Measurements from ENCODE around the gene TRIM71. TPM values are rescaled to one million over a fixed set of nuclear protein-coding genes. Genes with fewer than 3 reads are reported as not detected.

The TRIM71 gene
- total and polyA plus RNA-seq, 2 experiments from 2014 or later = 1.9 to 14.5 TPM

GRCh38 chr3:32835049-32835371 is 17.2 kb downstream of the TRIM71 start:
- DNase-seq (ENCODE audit: low spot score) = no peak
- no peaks in the 10 kb centered on the region for H3K36me3 ChIP-seq (replicated peaks; ENCODE audit: insufficient read depth, low read depth)
- no peaks in the 10 kb centered on the region for H3K27me3 ChIP-seq
- H3K4me2 ChIP-seq = no peak overlapping the region
- H3K4me1 ChIP-seq (ENCODE audit: insufficient read depth) = peaks cover 26% of the 10 kb centered on the region
- H3K27ac ChIP-seq = no peak overlapping the region
- no peak overlapping the region for H2AFZ ChIP-seq
- H4K20me1 ChIP-seq (ENCODE audit: insufficient read depth, poor library complexity, severe bottlenecking) = no peaks in the 10 kb centered on the region
- TF ChIP-seq EZH2 (IDR thresholded peaks at IDR 0.05; ENCODE audit: borderline replicate concordance) (no peak), EZH2phosphoT487 (IDR thresholded peaks at IDR 0.05; ENCODE audit: low read depth, severe bottlenecking, unreplicated experiment) (no peak)
- TF ChIP-seq, protein P1, sequence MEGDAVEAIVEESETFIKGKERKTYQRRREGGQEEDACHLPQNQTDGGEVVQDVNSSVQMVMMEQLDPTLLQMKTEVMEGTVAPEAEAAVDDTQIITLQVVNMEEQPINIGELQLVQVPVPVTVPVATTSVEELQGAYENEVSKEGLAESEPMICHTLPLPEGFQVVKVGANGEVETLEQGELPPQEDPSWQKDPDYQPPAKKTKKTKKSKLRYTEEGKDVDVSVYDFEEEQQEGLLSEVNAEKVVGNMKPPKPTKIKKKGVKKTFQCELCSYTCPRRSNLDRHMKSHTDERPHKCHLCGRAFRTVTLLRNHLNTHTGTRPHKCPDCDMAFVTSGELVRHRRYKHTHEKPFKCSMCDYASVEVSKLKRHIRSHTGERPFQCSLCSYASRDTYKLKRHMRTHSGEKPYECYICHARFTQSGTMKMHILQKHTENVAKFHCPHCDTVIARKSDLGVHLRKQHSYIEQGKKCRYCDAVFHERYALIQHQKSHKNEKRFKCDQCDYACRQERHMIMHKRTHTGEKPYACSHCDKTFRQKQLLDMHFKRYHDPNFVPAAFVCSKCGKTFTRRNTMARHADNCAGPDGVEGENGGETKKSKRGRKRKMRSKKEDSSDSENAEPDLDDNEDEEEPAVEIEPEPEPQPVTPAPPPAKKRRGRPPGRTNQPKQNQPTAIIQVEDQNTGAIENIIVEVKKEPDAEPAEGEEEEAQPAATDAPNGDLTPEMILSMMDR (IDR thresholded peaks at IDR 0.05; ENCODE audit: poor library complexity) = no peak
- no peaks in the 10 kb centered on the region for H3K9me2 ChIP-seq (replicated peaks; ENCODE audit: insufficient read depth)
- H3K4me3 ChIP-seq = no peak overlapping the region
- H3K9me3 ChIP-seq (ENCODE audit: low read depth) = no peaks in the 10 kb centered on the region
- peaks cover 93% of the 10 kb centered on the region for H3K79me2 ChIP-seq
- 98% methylated on average over 2 of the region's 2 CpGs for WGBS (ENCODE audit: low lambda C conversion rate, missing lambda C conversion rate)

DNA sequence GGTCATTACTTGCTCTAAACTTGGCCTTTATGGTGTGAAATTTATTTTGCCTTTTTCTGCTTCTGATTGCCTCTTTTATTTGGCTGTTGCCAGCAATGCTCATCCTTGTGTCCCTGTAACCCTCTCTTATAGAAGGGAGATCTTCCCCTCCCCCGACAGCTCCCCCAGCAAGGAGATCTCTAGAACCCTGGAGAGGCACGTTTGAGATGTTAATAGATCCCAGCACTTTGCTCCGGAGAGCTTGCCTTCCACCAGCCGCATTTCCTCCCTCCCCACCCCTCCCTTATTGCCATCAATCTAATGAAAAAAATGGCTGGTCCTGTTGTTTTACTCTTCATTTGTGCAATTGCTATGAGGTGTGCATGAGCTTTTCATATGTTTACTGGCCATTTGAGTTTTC is 18.2 kb downstream of the TRIM71 start:
- DNase-seq (ENCODE audit: low spot score) = no peak
- peaks cover 34% of the 10 kb centered on the region for H3K4me1 ChIP-seq (ENCODE audit: insufficient read depth)
- H3K4me3 ChIP-seq = no peak overlapping the region
- no peaks in the 10 kb centered on the region for H3K36me3 ChIP-seq (replicated peaks; ENCODE audit: insufficient read depth, low read depth)
- no peak overlapping the region for H3K27ac ChIP-seq
- H3K79me2 ChIP-seq = peaks cover 84% of the 10 kb centered on the region
- no peaks in the 10 kb centered on the region for H3K27me3 ChIP-seq
- no peaks in the 10 kb centered on the region for H3K9me2 ChIP-seq (replicated peaks; ENCODE audit: insufficient read depth)
- no peak overlapping the region for H3K4me2 ChIP-seq
- no peak overlapping the region for H2AFZ ChIP-seq
- no peaks in the 10 kb centered on the region for H3K9me3 ChIP-seq (ENCODE audit: low read depth)
- no peaks in the 10 kb centered on the region for H4K20me1 ChIP-seq (ENCODE audit: insufficient read depth, poor library complexity, severe bottlenecking)
- no peak for TF ChIP-seq EZH2phosphoT487 (IDR thresholded peaks at IDR 0.05; ENCODE audit: low read depth, severe bottlenecking, unreplicated experiment)
- TF ChIP-seq, protein P1 (IDR thresholded peaks at IDR 0.05; ENCODE audit: poor library complexity) = no peak
- no peak for TF ChIP-seq EZH2 (IDR thresholded peaks at IDR 0.05; ENCODE audit: borderline replicate concordance)
- WGBS (ENCODE audit: low lambda C conversion rate, missing lambda C conversion rate) = 35% methylated on average over 4 of the region's 4 CpGs

- H3K9me2 ChIP-seq (replicated peaks; ENCODE audit: insufficient read depth) = no peaks in the 10 kb centered on the region
- H3K79me2 ChIP-seq = peaks cover 83% of the 10 kb centered on the region
- no peaks in the 10 kb centered on the region for H3K27me3 ChIP-seq
- 50% methylated on average over 4 of the region's 4 CpGs for WGBS (ENCODE audit: low lambda C conversion rate, missing lambda C conversion rate)
- no peaks in the 10 kb centered on the region for H4K20me1 ChIP-seq (ENCODE audit: insufficient read depth, poor library complexity, severe bottlenecking)
- H3K9me3 ChIP-seq (ENCODE audit: low read depth) = no peaks in the 10 kb centered on the region
- no peak overlapping the region for H3K4me3 ChIP-seq
- H3K4me1 ChIP-seq (ENCODE audit: insufficient read depth) = peaks cover 41% of the 10 kb centered on the region
- TF ChIP-seq EZH2phosphoT487 (IDR thresholded peaks at IDR 0.05; ENCODE audit: low read depth, severe bottlenecking, unreplicated experiment) (no peak), EZH2 (IDR thresholded peaks at IDR 0.05; ENCODE audit: borderline replicate concordance) (no peak)
- TF ChIP-seq, protein P1 (IDR thresholded peaks at IDR 0.05; ENCODE audit: poor library complexity) = no peak
- DNase-seq (ENCODE audit: low spot score) = no peak
- no peaks in the 10 kb centered on the region for H3K36me3 ChIP-seq (replicated peaks; ENCODE audit: insufficient read depth, low read depth)
- no peak overlapping the region for H3K4me2 ChIP-seq
- H2AFZ ChIP-seq = no peak overlapping the region
- H3K27ac ChIP-seq = no peak overlapping the region
Observed at GRCh38 chr3:32836601-32837000, 18.8 kb downstream of the TRIM71 start.

DNA sequence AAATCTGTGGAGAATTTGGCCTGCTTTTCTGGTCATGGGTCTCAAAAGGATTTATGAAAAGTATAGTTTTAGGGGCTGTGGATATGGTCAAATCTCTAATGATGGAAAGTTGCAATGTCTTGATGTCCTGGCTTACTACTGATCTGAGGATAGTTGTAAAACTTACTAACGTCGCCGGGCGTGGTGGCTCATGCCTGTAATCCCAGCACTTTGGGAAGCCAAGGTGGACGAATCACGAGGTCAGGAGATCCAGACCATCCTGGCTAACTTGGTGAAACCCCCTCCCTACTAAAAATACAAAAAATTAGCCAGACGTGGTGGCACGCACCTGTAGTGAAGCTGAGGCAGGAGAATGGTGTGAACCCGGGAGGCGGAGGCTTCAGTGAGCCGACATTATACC is 19.6 kb downstream of the TRIM71 start:
- Histone ChIP-seq H2AFZ (no peak overlapping the region), H3K79me2 (peaks cover 80% of the 10 kb centered on the region), H3K27me3 (no peaks in the 10 kb centered on the region), H3K9me2 (replicated peaks; ENCODE audit: insufficient read depth) (no peaks in the 10 kb centered on the region), H3K27ac (no peak overlapping the region), H4K20me1 (ENCODE audit: insufficient read depth, poor library complexity, severe bottlenecking) (no peaks in the 10 kb centered on the region), H3K4me1 (ENCODE audit: insufficient read depth) (peaks cover 48% of the 10 kb centered on the region), H3K4me2 (no peak overlapping the region), H3K36me3 (replicated peaks; ENCODE audit: insufficient read depth, low read depth) (no peaks in the 10 kb centered on the region), H3K4me3 (no peak overlapping the region), H3K9me3 (ENCODE audit: low read depth) (no peaks in the 10 kb centered on the region)
- TF ChIP-seq, protein P1 (IDR thresholded peaks at IDR 0.05; ENCODE audit: poor library complexity) = no peak
- TF ChIP-seq EZH2 (IDR thresholded peaks at IDR 0.05; ENCODE audit: borderline replicate concordance) = no peak
- TF ChIP-seq EZH2phosphoT487 (IDR thresholded peaks at IDR 0.05; ENCODE audit: low read depth, severe bottlenecking, unreplicated experiment) = no peak
- no peak for DNase-seq (ENCODE audit: low spot score)
- WGBS (ENCODE audit: low lambda C conversion rate, missing lambda C conversion rate) = 77% methylated on average over 10 of the region's 11 CpGs
